CD4-positive, alpha-beta T cell (primary cell): ENCODE measurements around the gene PHF2. TPM values are rescaled to one million over a fixed set of nuclear protein-coding genes. Genes with fewer than 3 reads are reported as not detected.

ENCODE experiments used
- ATAC-seq: fragments of 200-7000 bp; cut with Tn5 transposase; one replicate; pipeline ENCODE4 v1.10.0; 2022; ENCODE audit warnings: mild to moderate bottlenecking; ENCODE audit not compliant: poor library complexity
- CTCF ChIA-PET: fragments of 350-600 bp; sonication (Branson Sonifier 250); formaldehyde crosslinking; loops from one replicate; lab custom pipeline; 2021; ENCODE audit warnings: antibody characterized with exemption, inconsistent platforms; lab: Charles Lee
- POLR2A ChIA-PET: fragments of 350-600 bp; sonication (Branson Sonifier 250); formaldehyde crosslinking; loops from one replicate; lab custom pipeline; 2021; ENCODE audit warnings: antibody characterized with exemption, inconsistent platforms; lab: Charles Lee
- DNase-seq, 14 experiments: peaks; one replicate each; pipeline ENCODE4 v3.0.0-alpha.2; 2013 to 2020; ENCODE audit warnings: mixed read lengths in 2 of 14
- H3K27ac ChIP-seq, 2 donors: one replicate each; pipeline versions ENCODE4 v1.5.1 to v1.7.0; 2013; ENCODE audit warnings: low read length in 2 of 2, low read depth in 1 of 2, mild to moderate bottlenecking in 1 of 2
- H3K27me3 ChIP-seq, 2 experiments: 1 replicate in 1 of 2; 2 replicates in 1 of 2; pipeline versions ENCODE4 v1.6.1 to v1.7.0; 2013; ENCODE audit warnings: low read length in 2 of 2, control low read depth in 1 of 2, mild to moderate bottlenecking in 1 of 2, moderate library complexity in 1 of 2; ENCODE audit not compliant: insufficient read depth in 2 of 2, control insufficient read depth in 1 of 2
- H3K36me3 ChIP-seq: one replicate; pipeline ENCODE4 v1.6.1; 2013; ENCODE audit warnings: low read length, control low read depth; ENCODE audit not compliant: insufficient read depth
- H3K4me1 ChIP-seq: one replicate; pipeline ENCODE4 v1.6.1; 2013; ENCODE audit warnings: low read length, control low read depth; ENCODE audit not compliant: insufficient read depth
- H3K4me3 ChIP-seq: one replicate; pipeline ENCODE4 v1.5.1; 2013; ENCODE audit warnings: mild to moderate bottlenecking, low read length, moderate library complexity
- H3K9me3 ChIP-seq, 2 experiments: 1 replicate in 1 of 2; 2 replicates in 1 of 2; pipeline versions ENCODE4 v1.6.1 to v1.7.0; 2013; ENCODE audit warnings: low read length in 2 of 2, mild to moderate bottlenecking in 2 of 2, control low read depth in 1 of 2, moderate library complexity in 1 of 2; ENCODE audit not compliant: control insufficient read depth in 1 of 2, insufficient read depth in 1 of 2
- H3K27ac Mint-ChIP-seq: one replicate; pipeline ENCODE4 v1.8.0; 2020; ENCODE audit warnings: mixed read lengths
- H3K27me3 Mint-ChIP-seq: one replicate; pipeline ENCODE4 v1.8.0; 2021; ENCODE audit warnings: mixed read lengths
- H3K36me3 Mint-ChIP-seq: one replicate; pipeline ENCODE4 v1.8.0; 2021; ENCODE audit warnings: low read depth, mixed read lengths
- H3K4me1 Mint-ChIP-seq: one replicate; pipeline ENCODE4 v1.8.0; 2021; ENCODE audit warnings: low read depth, mixed read lengths
- H3K4me3 Mint-ChIP-seq: one replicate; pipeline ENCODE4 v1.8.0; 2020; ENCODE audit warnings: mild to moderate bottlenecking, mixed read lengths
- H3K9me3 Mint-ChIP-seq: one replicate; pipeline ENCODE4 v1.8.0; 2020; ENCODE audit warnings: mixed read lengths
- CTCF ChIP-seq: fragments of 200-600 bp; IDR thresholded peaks from one replicate; pipeline ENCODE4 v1.8.0; 2022; ENCODE audit warnings: antibody characterized with exemption, mild to moderate bottlenecking
- intact Hi-C, 2 experiments: fragments of 100-400 bp; cut with DNase I in 1 of 2; cut with micrococcal nuclease in 1 of 2; formaldehyde crosslinking; loops; one replicate each; pipeline versions ENCODE4 v1.15.1 to v1.9.0; 2023 to 2025; cut with DNase I, micrococcal nuclease
- total RNA-seq, 174 experiments: library from RNA in 2 of 174; stranded (reverse) in 2 of 174; gene quantifications; one replicate each; pipeline ENCODE4 v1.2.3 and lab custom pipeline; 2021 to 2026

Gene PHF2
- total RNA-seq, 2 experiments from 2014 or later = 27.3 to 28.8 TPM

DNA sequence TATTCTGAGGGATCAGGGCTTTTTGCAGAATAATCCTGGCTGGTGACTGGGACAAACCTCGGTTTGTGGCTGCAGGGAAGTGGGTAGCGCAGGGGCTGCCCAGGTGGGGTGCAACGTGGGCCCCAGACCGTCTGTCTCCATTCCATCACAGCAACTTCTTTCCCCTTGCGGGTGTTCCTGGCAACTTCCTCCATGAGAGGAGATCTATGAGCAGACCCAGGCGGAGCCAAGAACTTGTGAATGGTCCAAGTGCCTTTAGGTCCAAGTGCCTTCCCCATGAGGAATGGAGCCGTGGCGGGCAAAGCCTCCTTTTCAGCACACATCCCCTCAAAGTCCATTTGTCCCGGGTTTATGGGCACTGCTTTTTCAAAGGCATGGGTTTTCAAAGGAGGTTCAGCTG is 136.5 kb downstream of the PHF2 start:
- no peak overlapping the region for H3K27ac Mint-ChIP-seq
- Histone ChIP-seq H3K4me1 (no peaks in the 10 kb centered on the region), H3K9me3 (peaks cover 0 to 13% of the 10 kb centered on the region in 2 experiments), H3K27ac (no peak overlapping the region), H3K36me3 (no peaks in the 10 kb centered on the region), H3K4me3 (no peak overlapping the region), H3K27me3 (no peaks in the 10 kb centered on the region)
- DNase-seq = no peak
- peaks cover 6% of the 10 kb centered on the region for H3K9me3 Mint-ChIP-seq
- ATAC-seq = no peak
- ChIA-PET POLR2A (no interaction called here), CTCF (interaction anchor here (0.6 kb wide), 1 partner anchor 1530 kb away, joined by 5 read pairs; no protein-coding TSS in a partner anchor)
- no peaks in the 10 kb centered on the region for H3K4me1 Mint-ChIP-seq
- intact Hi-C loops = no loop called here
- TF ChIP-seq CTCF = no peak
- peaks cover 22% of the 10 kb centered on the region for H3K27me3 Mint-ChIP-seq
- H3K4me3 Mint-ChIP-seq = no peak overlapping the region
- no peaks in the 10 kb centered on the region for H3K36me3 Mint-ChIP-seq

- CTCF ChIA-PET = no interaction called here
- H3K27ac Mint-ChIP-seq = no peak overlapping the region
- no peaks in the 10 kb centered on the region for H3K4me1 Mint-ChIP-seq
- Histone ChIP-seq H3K36me3 (no peaks in the 10 kb centered on the region), H3K27ac (no peak overlapping the region), H3K4me1 (no peaks in the 10 kb centered on the region), H3K27me3 (no peaks in the 10 kb centered on the region), H3K4me3 (no peak overlapping the region), H3K9me3 (peaks cover 0 to 11% of the 10 kb centered on the region in 2 experiments)
- intact Hi-C loops = no loop called here
- no peak for TF ChIP-seq CTCF
- ATAC-seq = no peak
- POLR2A ChIA-PET = no interaction called here
- no peak overlapping the region for H3K4me3 Mint-ChIP-seq
- H3K9me3 Mint-ChIP-seq = peaks cover 6% of the 10 kb centered on the region
- no peaks in the 10 kb centered on the region for H3K36me3 Mint-ChIP-seq
- DNase-seq = no peak
- peaks cover 22% of the 10 kb centered on the region for H3K27me3 Mint-ChIP-seq
Observed at GRCh38 chr9:93713716-93714115, 137.3 kb downstream of the PHF2 start.

GRCh38 chr9:93721417-93721965 is 145.1 kb downstream of the PHF2 start:
- ATAC-seq (no peak), DNase-seq (peak in 1 of 14 experiments; percentile 1)
- H3K4me3 Mint-ChIP-seq = no peak overlapping the region
- no peak overlapping the region for H3K4me3 ChIP-seq
- no peaks in the 10 kb centered on the region for H3K36me3 ChIP-seq
- intact Hi-C loops = no loop called here
- no peak overlapping the region for H3K27ac ChIP-seq
- no peak for TF ChIP-seq CTCF
- no peak overlapping the region for H3K27ac Mint-ChIP-seq
- peaks cover 0 to 4% of the 10 kb centered on the region in 2 experiments for H3K27me3 ChIP-seq
- ChIA-PET POLR2A (no interaction called here), CTCF (no interaction called here)
- no peaks in the 10 kb centered on the region for H3K4me1 Mint-ChIP-seq
- no peaks in the 10 kb centered on the region for H3K36me3 Mint-ChIP-seq
- peaks cover under 1% of the 10 kb centered on the region for H3K9me3 Mint-ChIP-seq
- H3K27me3 Mint-ChIP-seq = peaks cover 10% of the 10 kb centered on the region
- H3K9me3 ChIP-seq = peaks cover 0 to 33% of the 10 kb centered on the region in 2 experiments
- H3K4me1 ChIP-seq = no peaks in the 10 kb centered on the region
